NCI-H2029 treated with DMSO at 0.1 percent for 48 hours (cell line): ENCODE results near the gene RAB36.

Source experiments
- DNase-seq: peaks from one replicate; lab custom pipeline; 2025; lab: John Stamatoyannopoulos, UW

RAB36 gene

GRCh38 chr22:23108249-23109078 lies 36.8 kb upstream of the RAB36 start:
- DNase-seq, result no peak

- DNase-seq, result no peak
These were observed 36.3 kb upstream of the RAB36 start for GRCh38 chr22:23109079-23109347.

GRCh38 chr22:23109441-23109978 lies 35.8 kb upstream of the RAB36 start:
- DNase-seq, result no peak

- DNase-seq, result no peak
These were observed 34.9 kb upstream of the RAB36 start for GRCh38 chr22:23110190-23110921.

GRCh38 chr22:23110922-23111527 lies 34.3 kb upstream of the RAB36 start:
- peak; percentile 19 for DNase-seq

GRCh38 chr22:23112472-23113012 lies 32.7 kb upstream of the RAB36 start:
- DNase-seq, result no peak

GRCh38 chr22:23113067-23113846 lies 32.0 kb upstream of the RAB36 start:
- DNase-seq, result no peak

GRCh38 chr22:23113847-23114720 lies 31.2 kb upstream of the RAB36 start:
- no peak for DNase-seq

GRCh38 chr22:23114721-23115020 lies 30.6 kb upstream of the RAB36 start:
- DNase-seq, result no peak

GRCh38 chr22:23115369-23115768 lies 29.9 kb upstream of the RAB36 start:
- DNase-seq, result no peak

GRCh38 chr22:23115825-23116494 lies 29.3 kb upstream of the RAB36 start:
- DNase-seq, result no peak

- no peak for DNase-seq
These were observed 28.6 kb upstream of the RAB36 start for GRCh38 chr22:23116506-23117263.

GRCh38 chr22:23117275-23117674 lies 28.0 kb upstream of the RAB36 start:
- no peak for DNase-seq

- DNase-seq, result no peak
These were observed 27.2 kb upstream of the RAB36 start for GRCh38 chr22:23117891-23118646.

- no peak for DNase-seq
These were observed 26.4 kb upstream of the RAB36 start for GRCh38 chr22:23118647-23119493.

- no peak for DNase-seq
These were observed 25.5 kb upstream of the RAB36 start for GRCh38 chr22:23119494-23120414.

GRCh38 chr22:23120415-23120899 lies 24.8 kb upstream of the RAB36 start:
- no peak for DNase-seq
